ENCODE data around the gene PPM1H.

Gene PPM1H

DNA sequence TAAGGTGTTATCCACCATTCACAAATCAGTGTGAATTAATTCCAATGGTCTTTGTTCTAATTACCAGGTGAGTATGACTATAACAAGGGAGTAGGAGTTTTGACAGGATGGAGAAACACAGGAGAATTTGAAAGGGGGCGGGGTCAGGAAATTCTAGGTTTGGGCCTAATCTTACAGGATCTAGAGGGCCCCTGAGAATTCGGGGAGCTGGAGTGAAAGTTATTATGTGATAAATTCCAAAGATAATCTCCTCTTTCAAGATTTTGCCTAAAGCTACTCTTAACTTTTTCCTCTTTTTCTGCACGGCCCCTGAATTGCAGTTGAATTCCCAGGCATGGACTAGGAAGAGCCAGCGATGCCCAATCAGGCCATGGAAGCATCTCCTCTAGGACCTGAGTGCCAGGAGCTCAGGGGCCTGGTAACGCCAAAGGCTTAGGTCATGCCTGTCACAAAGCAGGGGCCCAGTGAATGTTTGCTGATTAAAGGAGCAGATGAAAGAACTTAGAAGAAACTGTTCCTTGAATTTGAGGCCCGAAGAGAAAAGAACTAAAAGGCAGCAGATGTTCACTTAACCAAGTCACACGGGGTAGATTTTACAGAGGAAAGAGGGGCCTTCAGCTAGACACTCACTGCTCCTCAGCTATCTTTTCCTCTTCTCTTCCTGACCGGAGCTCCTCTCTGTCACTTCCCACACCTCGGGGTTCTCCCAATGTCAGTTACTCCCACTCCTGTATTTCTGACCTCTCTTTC lies 195.5 kb downstream of the PPM1H start:
- peaks cover 5% of the 10 kb centered on the region for H3K4me1 ChIP-seq (ENCODE audit: insufficient read depth, low read length, poor library complexity, severe bottlenecking)
- no peaks in the 10 kb centered on the region for H3K27me3 ChIP-seq (ENCODE audit: insufficient read depth, low read length, poor library complexity, severe bottlenecking)
- H3K9me3 ChIP-seq (ENCODE audit: insufficient read depth, low read depth, low read length) = no peaks in the 10 kb centered on the region
- H3K4me2 ChIP-seq (ENCODE audit: low read depth, low read length, poor library complexity, severe bottlenecking) = no peak overlapping the region
- TF ChIP-seq EZH2phosphoT487 (IDR thresholded peaks at IDR 0.05; ENCODE audit: borderline replicate concordance) = no peak
- TF ChIP-seq, protein P1, sequence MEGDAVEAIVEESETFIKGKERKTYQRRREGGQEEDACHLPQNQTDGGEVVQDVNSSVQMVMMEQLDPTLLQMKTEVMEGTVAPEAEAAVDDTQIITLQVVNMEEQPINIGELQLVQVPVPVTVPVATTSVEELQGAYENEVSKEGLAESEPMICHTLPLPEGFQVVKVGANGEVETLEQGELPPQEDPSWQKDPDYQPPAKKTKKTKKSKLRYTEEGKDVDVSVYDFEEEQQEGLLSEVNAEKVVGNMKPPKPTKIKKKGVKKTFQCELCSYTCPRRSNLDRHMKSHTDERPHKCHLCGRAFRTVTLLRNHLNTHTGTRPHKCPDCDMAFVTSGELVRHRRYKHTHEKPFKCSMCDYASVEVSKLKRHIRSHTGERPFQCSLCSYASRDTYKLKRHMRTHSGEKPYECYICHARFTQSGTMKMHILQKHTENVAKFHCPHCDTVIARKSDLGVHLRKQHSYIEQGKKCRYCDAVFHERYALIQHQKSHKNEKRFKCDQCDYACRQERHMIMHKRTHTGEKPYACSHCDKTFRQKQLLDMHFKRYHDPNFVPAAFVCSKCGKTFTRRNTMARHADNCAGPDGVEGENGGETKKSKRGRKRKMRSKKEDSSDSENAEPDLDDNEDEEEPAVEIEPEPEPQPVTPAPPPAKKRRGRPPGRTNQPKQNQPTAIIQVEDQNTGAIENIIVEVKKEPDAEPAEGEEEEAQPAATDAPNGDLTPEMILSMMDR (conservative IDR thresholded peaks at IDR 0.05; ENCODE audit: low read length) = no peak
- H3K4me3 ChIP-seq (ENCODE audit: low read length, poor library complexity, severe bottlenecking) = no peak overlapping the region
- H3K36me3 ChIP-seq (ENCODE audit: insufficient read depth, low read length) = peaks cover 27% of the 10 kb centered on the region; the same call in 1 of the 2 replicates
- H3K9me2 ChIP-seq (replicated peaks; ENCODE audit: low read depth, low read length) = no peaks in the 10 kb centered on the region
- H3K79me2 ChIP-seq (ENCODE audit: insufficient read depth, low read length) = no peaks in the 10 kb centered on the region
- H4K20me1 ChIP-seq (ENCODE audit: insufficient read depth, low read length, poor library complexity, severe bottlenecking) = no peaks in the 10 kb centered on the region
- no peaks in the 10 kb centered on the region for H3F3A ChIP-seq (ENCODE audit: low read depth)
- H3K9ac ChIP-seq (ENCODE audit: low read depth, low read length, poor library complexity, severe bottlenecking) = no peak overlapping the region
- H2AFZ ChIP-seq (ENCODE audit: low read length) = no peak overlapping the region

DNA sequence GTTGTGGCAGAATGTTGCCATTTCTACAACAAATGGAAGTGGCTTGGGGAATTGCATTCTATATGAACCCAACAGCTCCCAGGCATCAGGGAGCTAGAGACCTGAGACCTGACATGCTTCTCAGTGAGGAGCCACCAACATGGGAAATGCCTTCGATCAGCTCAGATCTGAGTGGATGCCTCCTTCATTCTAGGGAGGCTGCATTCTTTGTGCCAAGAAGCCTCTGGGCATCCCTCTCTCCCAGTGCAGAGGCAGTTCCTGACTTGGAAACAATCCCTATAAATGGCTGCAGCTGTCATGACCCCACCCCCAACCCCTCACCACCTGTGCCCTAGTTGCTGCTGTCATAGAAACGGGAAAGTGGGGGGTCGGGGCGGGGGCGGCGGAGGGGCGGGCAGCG lies 196.3 kb downstream of the PPM1H start:
- Histone ChIP-seq H3K79me2 (ENCODE audit: insufficient read depth, low read length) (no peaks in the 10 kb centered on the region), H3K9me3 (ENCODE audit: insufficient read depth, low read depth, low read length) (no peaks in the 10 kb centered on the region), H4K20me1 (ENCODE audit: insufficient read depth, low read length, poor library complexity, severe bottlenecking) (no peaks in the 10 kb centered on the region), H3K9me2 (replicated peaks; ENCODE audit: low read depth, low read length) (no peaks in the 10 kb centered on the region), H3K9ac (ENCODE audit: low read depth, low read length, poor library complexity, severe bottlenecking) (no peak overlapping the region), H2AFZ (ENCODE audit: low read length) (no peak overlapping the region), H3K4me2 (ENCODE audit: low read depth, low read length, poor library complexity, severe bottlenecking) (no peak overlapping the region), H3K36me3 (ENCODE audit: insufficient read depth, low read length) (peaks cover 29% of the 10 kb centered on the region; the same call in 1 of the 2 replicates), H3F3A (ENCODE audit: low read depth) (no peaks in the 10 kb centered on the region), H3K4me1 (ENCODE audit: insufficient read depth, low read length, poor library complexity, severe bottlenecking) (peaks cover 8% of the 10 kb centered on the region), H3K4me3 (ENCODE audit: low read length, poor library complexity, severe bottlenecking) (no peak overlapping the region), H3K27me3 (ENCODE audit: insufficient read depth, low read length, poor library complexity, severe bottlenecking) (no peaks in the 10 kb centered on the region)
- TF ChIP-seq EZH2phosphoT487 (IDR thresholded peaks at IDR 0.05; ENCODE audit: borderline replicate concordance) = no peak
- TF ChIP-seq, protein P1 (conservative IDR thresholded peaks at IDR 0.05; ENCODE audit: low read length) = no peak

DNA sequence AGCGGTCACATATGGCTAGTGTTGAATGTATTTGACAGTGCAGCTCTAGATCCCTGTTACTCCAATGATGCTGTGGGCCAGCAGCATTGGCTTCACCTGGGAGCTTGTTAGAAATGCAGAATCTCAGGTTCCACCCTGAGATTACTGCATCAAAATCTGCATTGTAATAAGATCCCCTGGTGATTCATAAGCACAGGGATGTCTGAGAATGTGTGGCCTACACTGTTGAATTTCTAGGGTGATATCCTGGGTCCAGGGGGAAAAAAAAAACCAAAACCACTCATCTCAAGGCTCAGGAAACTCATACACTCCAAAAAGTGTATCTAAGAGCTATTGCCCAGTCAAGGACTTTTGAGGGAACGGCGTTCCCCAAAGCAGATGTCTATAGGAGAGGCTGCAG lies 196.8 kb downstream of the PPM1H start:
- H3K36me3 ChIP-seq (ENCODE audit: insufficient read depth, low read length) = peaks cover 29% of the 10 kb centered on the region; the same call in 1 of the 2 replicates
- H3K27me3 ChIP-seq (ENCODE audit: insufficient read depth, low read length, poor library complexity, severe bottlenecking) = no peaks in the 10 kb centered on the region
- H4K20me1 ChIP-seq (ENCODE audit: insufficient read depth, low read length, poor library complexity, severe bottlenecking) = no peaks in the 10 kb centered on the region
- no peaks in the 10 kb centered on the region for H3K9me3 ChIP-seq (ENCODE audit: insufficient read depth, low read depth, low read length)
- no peaks in the 10 kb centered on the region for H3K79me2 ChIP-seq (ENCODE audit: insufficient read depth, low read length)
- no peaks in the 10 kb centered on the region for H3F3A ChIP-seq (ENCODE audit: low read depth)
- TF ChIP-seq EZH2phosphoT487 (IDR thresholded peaks at IDR 0.05; ENCODE audit: borderline replicate concordance) = no peak
- no peak overlapping the region for H3K4me2 ChIP-seq (ENCODE audit: low read depth, low read length, poor library complexity, severe bottlenecking)
- no peak overlapping the region for H2AFZ ChIP-seq (ENCODE audit: low read length)
- H3K9ac ChIP-seq (ENCODE audit: low read depth, low read length, poor library complexity, severe bottlenecking) = no peak overlapping the region
- no peaks in the 10 kb centered on the region for H3K9me2 ChIP-seq (replicated peaks; ENCODE audit: low read depth, low read length)
- peaks cover 8% of the 10 kb centered on the region for H3K4me1 ChIP-seq (ENCODE audit: insufficient read depth, low read length, poor library complexity, severe bottlenecking)
- H3K4me3 ChIP-seq (ENCODE audit: low read length, poor library complexity, severe bottlenecking) = no peak overlapping the region

DNA sequence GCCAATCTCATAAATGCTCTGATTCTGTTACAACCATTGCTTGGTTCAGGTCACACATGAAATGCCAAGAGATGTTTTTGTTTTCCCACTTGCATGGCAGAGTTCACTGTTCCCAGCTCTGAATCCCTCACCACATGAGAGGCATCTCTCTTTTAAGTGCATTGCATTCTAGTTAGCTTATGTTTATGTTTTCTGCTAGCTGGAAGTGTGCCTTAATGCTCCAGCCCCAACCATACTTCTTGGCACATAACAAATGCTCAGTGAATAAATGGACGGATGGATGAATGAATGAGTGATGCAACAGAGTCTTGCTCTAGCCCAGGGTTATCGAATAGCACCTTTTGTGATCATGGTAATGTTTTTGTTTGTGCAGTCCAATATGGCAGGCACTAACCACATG lies 197.3 kb downstream of the PPM1H start:
- peaks cover 29% of the 10 kb centered on the region; the same call in 1 of the 2 replicates for H3K36me3 ChIP-seq (ENCODE audit: insufficient read depth, low read length)
- H3K9me2 ChIP-seq (replicated peaks; ENCODE audit: low read depth, low read length) = no peaks in the 10 kb centered on the region
- no peak overlapping the region for H3K4me3 ChIP-seq (ENCODE audit: low read length, poor library complexity, severe bottlenecking)
- H3K27me3 ChIP-seq (ENCODE audit: insufficient read depth, low read length, poor library complexity, severe bottlenecking) = no peaks in the 10 kb centered on the region
- no peak overlapping the region for H3K4me2 ChIP-seq (ENCODE audit: low read depth, low read length, poor library complexity, severe bottlenecking)
- H2AFZ ChIP-seq (ENCODE audit: low read length) = no peak overlapping the region
- no peaks in the 10 kb centered on the region for H4K20me1 ChIP-seq (ENCODE audit: insufficient read depth, low read length, poor library complexity, severe bottlenecking)
- peaks cover 8% of the 10 kb centered on the region for H3K4me1 ChIP-seq (ENCODE audit: insufficient read depth, low read length, poor library complexity, severe bottlenecking)
- no peak overlapping the region for H3K9ac ChIP-seq (ENCODE audit: low read depth, low read length, poor library complexity, severe bottlenecking)
- H3K79me2 ChIP-seq (ENCODE audit: insufficient read depth, low read length) = no peaks in the 10 kb centered on the region
- no peaks in the 10 kb centered on the region for H3K9me3 ChIP-seq (ENCODE audit: insufficient read depth, low read depth, low read length)
- H3F3A ChIP-seq (ENCODE audit: low read depth) = no peaks in the 10 kb centered on the region
- no peak for TF ChIP-seq EZH2phosphoT487 (IDR thresholded peaks at IDR 0.05; ENCODE audit: borderline replicate concordance)
- TF ChIP-seq, protein P1 (conservative IDR thresholded peaks at IDR 0.05; ENCODE audit: low read length) = no peak

All from Loucy (cell line).